Activated T-cell treated with anti-CD3 and anti-CD28 coated beads, Interleukin-2, amount 50 U/mL, for 48 hours (primary cell): ENCODE data around the gene EFR3B.

Source experiments
- DNase-seq, 2 experiments: peaks; one replicate each; pipeline ENCODE4 v3.0.0-alpha.2; 2020

Gene EFR3B

DNA sequence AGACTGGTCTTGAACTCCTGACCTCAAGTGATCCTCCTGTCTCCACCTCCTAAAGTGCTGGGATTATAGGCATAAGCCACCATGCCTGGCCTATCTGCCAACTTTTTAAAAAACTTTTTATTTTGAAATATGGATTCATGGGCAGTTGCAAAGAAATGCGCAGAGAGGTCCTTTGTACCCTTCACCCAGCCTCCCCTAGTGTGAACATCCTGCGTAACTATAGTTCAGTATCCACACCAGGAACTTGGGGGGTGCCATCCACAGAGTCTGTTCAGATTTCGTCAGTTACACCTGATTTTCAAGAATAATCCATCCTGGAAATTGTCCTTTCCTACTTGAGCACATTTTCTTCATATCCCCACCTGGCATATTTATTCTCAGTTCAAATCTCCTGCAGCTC, 33.0 kb downstream of the EFR3B start:
- DNase-seq = no peak

DNA sequence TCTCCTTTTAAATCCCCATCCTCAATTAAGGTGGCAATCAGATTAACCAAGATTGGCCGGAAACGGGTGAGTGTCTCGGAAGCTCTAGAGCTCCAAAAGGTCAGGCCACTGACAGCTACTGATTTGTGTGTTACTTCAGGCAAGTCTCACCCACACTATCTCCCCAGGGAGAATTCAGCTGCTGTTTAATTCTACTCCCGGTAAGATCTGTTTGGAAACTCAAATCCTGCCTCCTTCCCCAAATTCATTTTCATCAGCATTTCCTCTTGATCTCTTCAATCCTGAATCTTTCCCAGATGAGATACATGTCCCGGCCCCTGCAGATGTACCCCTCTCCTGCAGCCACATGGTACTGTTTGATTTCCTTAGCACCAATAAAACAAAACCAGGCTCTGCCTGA, 34.9 kb downstream of the EFR3B start:
- DNase-seq = no peak

DNA sequence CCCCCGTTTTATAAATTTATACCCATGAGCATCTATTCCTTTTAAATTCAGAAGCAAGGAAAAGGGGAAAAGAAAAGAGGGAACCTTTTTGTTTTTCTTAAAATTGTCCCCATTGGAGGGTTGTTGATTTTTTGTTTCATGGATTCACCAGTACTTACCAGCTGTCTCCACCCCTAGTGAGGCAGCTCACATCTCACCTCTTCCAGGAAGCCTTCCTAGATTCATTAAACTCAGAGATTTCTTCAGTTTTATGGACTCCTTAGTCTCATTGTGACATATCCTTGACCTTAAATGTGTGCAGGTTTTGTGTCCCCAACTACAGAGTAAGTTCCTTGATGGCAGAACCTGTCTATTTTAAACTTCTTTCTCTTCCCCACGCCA, 35.9 kb downstream of the EFR3B start:
- DNase-seq = no peak

DNA sequence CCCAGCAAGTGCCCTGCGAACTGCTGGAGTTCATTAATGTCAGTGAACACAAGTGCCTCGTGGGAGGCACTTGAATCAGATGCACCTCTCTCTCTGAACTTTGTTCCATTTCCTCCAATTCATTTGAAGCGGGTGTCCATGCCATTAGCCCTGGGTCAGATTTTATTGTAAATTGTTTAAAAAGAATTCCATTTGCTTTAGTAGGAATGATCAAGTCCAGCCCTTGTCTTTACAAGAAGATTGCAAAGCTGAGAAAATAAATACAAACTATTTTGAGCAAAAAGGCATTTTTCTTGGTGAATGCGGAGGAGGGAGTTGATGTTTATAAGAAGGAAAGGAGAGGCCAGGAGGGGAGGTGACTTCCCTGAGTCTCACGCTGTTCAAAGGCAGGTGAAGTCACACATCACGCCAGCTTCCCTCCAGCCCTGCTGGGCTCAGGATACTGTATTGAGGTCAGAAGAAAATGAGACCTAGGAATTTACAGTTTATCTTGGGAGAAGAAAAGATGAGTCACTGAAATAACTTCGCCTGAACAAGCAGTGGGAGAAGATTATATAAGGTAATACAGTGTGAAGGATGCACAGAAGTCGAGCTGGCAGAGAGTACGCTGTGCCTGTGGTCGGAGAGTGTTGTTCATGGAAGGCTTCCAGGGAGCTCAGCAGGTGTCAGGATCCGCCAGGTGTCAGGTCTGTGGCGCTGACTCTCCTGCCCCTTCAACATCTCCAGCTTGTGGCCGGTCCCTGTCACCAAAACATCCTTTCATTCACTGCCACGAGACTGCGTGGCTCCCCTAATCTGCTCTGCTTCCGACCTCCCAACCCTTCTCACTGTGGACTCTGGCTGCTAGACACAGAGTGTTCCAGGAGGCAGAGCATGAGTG, 36.5 kb downstream of the EFR3B start:
- no peak for DNase-seq

DNA sequence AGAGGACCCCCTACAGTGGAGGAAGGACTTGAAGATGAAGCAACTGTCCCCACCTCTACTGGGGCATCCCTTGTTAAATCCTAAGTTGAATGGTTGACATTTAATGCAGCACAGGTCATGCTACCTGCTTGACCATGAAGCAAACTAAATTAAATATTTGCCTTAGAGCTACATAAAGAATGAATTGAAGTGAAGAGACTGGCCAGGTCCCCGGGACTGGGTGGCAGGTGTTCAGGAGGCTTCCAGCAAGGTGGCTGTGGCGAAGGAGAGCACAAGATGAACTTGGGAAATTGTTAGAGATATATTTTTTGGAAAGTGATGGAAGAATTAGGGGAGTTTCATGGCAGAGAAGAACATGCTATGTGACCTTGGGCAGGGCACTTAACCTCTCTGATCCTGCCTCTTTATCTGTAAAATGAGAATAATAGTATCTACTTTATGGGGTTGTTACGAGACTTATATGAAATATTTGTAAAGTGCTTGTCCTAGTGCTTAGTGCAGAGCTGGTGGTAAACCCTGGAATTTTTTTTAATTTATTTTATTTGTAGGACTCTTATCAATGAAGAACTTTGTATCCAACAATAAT, 37.3 kb downstream of the EFR3B start:
- DNase-seq = no peak

DNA sequence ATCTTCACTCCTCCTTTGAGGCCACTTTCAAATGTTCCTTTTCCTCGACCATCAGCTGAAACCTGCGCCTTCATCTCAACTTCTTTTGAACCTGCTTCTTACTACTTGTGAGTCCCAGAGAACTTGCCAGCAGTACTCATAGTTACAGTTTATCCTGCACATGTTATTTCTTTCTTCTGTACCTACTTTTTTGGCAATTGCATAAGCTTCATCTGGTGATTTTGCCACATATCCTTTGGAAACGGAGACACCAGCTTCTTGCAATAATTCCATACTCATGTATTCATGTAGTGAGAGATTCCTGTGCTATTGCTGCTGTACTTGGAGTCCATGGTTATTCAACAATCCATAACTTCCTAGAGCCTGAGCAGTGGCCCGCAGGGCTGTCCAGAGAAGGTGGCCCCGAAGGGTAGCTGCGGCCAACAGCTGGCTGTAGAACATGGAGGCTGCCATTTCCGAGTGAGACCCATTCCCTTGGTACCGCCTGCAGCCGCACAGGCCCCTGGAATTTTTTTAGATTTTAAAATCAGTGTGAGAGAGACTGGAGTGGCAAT, 39.4 kb downstream of the EFR3B start:
- no peak for DNase-seq

DNA sequence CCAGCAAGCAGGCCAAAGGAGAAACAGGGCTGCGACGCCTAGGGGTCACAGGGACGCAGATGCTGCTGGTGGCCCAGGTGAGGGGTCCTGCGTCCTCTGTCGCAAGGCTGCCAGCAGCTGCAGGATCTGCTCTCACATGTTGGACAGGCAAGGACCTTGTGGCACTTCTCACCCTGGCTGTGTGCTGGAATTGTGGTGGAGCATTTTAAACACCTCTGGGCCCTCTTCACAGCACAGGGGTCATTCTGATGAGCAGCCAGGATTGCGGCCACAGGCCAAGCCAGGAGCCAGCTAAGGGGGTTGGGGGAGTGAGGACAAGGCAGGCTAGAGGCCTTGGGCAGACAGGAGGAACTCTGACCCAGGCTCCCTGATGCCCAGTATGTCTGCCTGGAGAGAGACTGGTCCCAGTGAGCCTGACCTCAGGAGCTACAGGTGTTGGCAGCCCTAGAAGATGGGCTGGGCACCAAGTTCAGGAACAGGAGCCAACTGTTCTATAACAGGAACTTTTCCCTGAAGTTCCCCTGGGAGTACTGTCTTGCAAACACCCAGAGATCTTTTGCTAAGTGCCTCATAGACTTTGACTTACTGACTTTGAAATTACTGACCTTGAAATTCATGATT, 40.2 kb downstream of the EFR3B start:
- no peak for DNase-seq

DNA sequence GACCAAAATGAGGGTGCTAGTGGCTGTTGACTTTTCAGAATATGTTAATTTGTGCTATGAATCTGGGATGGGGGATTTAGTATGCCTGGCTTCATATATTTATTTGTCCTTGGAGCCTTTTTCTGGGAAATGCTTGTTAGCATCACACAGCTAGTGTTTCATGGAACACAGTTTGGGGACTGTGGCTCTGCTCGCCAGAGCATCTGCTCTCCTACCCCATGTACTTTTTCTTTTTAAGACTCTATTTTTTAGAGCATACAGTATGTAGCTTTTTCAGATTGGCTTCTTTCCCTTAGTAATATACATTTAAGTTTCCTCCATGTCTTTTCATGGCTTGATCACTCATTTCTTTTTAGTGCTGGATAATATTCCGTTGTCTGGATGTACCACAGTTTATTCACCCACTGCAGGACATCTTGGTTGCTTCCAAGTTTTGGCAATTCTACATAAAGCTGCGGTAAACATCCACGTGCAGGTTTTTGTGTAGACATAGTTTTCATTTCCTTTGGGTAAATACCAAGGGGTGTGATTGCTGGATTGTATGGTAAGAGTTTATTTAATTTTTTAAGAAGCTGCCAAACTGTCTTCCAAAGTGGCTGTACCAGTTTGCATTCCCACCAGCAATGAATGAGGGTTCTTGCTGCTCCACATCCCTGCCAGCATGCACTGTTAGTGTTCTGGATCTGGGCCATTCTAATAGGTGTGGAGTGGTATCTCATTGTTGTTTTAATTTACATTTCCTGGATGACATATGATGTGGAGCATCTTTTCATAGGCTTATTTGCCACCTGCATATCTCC, 44.1 kb downstream of the EFR3B start:
- no peak for DNase-seq

DNA sequence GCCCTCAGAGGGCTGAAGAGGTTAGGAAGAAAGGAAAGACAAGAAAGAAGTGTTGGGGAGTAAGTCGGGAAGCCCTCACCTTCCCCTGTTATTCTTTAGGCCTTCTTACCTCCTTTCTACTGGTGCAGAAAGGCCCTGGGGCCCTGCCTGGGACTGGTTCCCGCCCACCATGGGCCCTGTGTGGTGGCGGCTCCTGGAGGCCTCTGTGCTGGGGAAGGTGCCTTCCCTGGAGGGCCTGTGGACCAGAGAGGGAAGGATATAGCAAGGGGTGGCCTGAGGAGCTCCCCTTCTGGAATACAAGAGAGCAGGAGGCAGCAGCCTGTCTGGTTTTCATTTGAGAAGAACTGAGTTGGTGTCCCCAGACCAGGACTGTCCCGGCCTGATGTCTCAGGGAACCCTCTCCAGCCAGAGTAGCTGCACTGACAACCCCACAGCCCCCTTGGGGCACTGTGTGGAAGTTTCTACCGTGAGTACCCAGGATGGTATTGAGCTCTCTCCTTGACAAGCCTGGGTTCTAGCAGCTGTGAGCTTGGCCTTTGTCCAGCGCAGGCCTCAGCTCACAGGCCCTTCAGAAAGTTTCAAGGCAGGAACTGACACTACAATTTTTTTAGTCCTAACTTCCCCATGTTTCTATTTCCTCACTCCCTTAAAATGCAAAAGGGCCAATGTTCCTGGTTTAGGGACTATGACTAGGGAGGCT, 47.1 kb downstream of the EFR3B start:
- DNase-seq = no peak

DNA sequence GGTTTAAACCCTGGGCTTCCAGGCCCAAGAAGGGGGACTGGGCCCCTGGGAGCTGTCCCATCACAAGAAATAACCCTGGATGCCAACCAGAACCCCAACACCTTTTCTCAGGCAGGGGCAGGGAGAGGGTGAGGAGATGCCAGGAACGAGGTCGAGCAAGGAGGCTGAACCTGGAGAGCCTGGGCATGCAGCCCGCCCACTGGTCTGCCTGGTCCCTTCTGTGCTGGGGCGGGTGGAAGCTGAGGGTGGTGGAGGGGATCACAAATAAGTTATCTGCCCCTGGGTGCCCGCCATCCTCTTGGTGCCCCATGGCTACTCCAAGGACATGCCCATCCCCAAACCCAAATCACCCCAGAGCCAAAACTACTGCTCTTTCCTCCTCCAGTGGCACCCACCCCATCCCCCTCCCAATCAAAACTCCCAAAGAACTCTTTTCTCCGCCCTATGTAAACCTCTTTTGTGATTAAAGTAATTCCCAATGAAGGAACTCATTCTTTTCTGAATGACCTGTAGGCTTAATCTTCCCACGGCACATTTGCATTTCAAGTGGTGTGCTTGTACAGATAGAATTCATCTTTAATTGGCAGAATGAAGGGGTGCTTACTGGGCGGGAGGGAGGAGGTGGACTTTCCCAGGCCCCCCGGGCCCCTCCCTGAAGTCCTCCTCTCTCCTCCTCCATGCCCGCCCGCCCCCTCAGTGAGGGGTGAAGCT, 47.9 kb downstream of the EFR3B start:
- DNase-seq = no peak

DNA sequence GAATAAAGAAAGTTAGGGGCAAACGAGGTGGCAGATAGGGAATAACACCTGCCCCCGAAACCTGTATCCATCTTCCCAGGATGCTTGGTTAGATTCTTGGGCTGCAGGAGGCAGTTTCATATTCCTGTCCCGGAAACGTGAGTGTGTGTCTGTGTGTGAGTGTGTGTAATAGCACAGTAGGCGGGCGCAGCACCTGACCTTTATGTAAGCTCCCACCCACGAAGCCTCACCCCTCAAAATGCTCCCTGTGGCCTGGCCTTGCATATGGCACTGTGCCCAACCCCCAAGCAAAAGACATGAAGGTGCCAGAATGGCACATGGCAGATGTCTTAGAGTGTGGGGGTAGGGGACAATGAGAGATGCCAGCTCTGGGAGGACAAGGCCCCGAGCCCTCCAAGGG, 48.9 kb downstream of the EFR3B start:
- no peak for DNase-seq

DNA sequence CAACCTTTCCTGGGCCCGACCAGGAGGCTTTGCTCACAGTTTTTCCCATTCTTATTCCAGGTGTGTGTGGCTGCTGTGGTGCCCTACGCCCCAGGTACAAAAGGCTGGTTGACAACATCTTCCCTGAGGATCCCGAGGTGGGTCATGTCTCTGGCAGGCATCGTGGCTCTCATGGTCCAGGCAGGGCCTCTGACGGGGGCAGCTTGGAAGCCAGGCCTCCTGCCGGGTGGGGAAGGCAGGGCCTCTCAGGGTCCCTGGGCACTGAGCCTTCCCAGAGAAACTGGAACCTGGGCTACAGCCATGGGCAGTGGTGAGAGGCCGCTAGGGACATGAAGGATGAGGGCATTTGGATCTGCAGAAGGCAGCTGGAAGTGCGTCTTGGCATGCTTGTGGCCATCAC, 49.4 kb downstream of the EFR3B start:
- DNase-seq = no peak

DNA sequence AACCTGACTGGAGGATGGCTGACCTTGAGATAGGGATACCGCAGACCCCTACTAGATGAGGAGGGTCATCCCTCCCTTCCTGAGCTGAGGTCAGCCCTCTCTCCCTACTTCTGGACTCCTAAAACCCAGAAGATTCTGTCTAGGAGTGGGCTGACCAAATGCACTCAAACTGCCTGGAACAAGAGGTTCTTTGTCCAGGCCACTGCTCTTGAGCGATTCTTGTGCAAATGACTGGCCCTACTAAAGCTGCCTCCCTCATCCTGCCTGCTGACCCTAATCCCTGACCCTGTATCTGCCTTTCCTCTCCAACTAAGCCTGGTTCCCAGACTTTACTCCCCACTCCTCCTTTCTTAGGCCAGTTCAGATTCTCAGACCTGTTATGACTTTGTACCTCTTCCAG, 56.2 kb downstream of the EFR3B start:
- no peak for DNase-seq

DNA sequence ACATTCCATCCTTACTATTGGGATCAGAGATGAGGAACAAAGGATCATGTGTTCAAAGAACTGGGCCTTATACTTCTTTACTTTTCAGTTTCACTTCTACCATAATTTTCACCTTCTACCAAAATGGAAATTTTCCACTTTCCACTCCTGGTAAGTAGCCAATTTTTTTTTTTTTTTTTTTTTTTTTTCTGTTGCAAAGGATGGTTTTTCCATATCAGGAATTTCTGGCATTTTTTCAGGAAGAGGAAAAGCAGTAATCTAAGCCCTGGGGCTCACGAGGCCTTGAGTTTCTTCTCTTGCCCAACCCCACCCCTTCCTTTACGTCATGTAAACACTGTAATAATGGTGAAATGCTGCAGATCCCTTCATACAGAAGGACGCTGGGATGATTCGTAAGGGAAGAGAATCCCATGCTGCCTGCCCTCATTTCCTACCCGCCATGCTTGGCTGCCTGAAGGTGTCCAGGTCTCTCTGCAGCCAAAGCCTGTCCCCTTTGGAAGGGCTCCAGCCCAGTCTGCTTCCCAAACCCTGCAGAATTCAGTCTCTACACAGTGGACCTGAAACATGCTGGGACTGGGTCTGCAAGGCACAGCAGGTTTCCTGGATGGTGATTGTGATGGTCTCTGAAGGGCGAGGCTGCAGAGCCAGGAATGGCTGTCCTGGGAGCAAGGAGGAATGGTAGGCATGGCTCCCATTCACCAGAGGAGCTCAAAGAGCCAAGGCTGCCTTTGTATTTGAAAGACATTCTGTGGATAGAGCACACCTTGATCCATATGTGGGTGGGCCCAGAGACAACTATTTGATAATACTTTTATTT, 57.0 kb downstream of the EFR3B start:
- no peak for DNase-seq

DNA sequence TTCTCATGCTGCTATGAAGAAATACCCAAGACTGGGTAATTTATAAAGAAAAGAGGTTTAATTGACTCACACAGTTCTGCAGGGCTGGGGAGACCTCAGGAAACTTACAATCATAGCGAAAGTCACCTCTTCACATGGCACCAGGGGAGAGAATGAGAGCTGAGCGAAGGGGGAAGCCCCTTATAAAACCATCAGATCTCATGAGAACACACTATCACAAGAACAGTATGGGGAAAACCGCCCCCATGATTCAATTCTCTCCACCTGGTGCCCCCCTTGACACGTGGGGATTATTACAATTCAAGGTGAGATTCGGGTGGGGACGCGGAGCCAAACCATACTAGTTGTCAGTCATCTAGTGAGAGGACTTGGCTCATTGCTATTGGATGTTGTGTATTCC, 60.5 kb downstream of the EFR3B start:
- DNase-seq = peak; percentile 53 to 67

DNA sequence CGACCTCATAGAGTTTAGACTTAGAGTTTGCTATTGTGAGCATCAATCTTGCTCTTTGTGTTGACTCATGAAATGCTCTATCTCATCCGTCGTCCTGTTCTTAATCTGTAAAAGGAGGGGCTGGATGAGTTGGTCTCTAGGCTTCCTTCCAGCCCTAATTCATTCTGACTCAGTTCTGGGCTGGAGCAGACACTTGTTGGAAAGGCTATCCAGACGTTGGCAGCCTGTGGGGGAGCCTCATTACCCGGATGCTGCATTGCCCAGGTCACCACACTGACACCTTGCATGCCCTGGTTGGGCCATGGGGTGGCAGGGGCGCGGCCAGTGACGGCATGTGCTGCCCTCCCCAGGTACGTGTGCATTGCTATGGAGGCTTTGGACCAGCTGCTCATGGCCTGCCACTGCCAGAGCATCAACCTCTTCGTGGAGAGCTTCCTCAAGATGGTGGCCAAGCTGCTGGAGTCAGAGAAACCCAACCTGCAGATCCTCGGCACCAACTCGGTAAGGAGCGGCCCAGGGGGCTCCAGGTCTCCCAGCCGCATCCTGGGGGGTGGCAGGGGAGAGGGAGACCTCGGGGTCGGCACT, 61.5 kb downstream of the EFR3B start:
- no peak for DNase-seq

DNA sequence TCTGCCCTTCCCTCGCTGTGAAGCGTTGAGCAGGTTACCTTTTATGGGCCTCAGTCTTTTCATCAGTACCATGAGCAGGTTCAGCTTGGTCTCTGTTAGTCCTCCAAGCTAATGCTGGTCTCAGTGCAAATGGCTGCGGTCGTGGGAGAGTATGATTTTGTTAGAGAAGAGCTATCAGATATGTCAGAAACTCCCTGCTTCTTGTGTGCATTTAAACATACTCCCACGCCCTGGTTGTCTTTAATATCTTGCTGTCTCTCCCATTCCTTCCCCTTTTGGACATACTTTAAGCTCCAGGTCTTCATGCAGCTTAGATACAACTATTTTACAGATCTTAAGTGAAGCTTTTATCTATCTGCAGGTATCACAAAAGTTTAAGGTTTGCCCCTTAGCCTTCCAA, 62.9 kb downstream of the EFR3B start:
- DNase-seq = no peak

DNA sequence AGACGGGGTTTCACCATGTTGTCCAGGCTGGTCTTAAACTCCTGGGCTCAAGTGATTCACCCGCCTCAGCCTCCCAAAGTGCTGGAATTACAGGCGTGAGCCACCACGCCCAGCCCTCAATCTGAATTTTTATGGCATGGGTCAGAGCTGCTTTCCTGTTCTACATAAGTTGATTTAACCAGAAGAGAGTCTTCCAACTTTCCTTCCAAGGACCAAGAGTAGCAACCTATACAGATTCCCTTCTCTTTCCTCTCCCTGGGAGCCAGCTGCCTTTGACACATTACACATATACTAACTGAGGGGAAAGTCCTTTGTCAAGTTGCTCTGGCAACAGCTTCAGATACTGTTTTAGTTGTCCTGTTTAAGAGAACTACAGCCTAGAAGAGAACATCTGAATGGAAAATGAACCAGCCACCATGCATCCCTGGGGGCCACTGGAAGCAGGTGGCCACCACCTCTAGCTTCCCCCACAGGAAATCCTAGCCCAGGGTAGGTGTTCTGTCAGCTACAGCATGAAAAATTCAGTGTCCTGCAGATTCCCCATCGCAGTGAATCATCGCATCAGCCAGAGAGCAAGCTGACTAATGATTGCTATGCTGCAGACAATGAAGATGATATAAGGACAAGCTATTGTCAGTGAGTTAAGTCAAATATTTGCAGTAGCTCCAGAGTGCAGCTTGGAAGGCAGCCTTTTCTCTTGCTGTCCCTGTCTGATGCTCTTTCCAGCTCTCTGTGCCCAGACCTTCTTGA, 63.6 kb downstream of the EFR3B start:
- DNase-seq = peak; percentile 32 to 38

DNA sequence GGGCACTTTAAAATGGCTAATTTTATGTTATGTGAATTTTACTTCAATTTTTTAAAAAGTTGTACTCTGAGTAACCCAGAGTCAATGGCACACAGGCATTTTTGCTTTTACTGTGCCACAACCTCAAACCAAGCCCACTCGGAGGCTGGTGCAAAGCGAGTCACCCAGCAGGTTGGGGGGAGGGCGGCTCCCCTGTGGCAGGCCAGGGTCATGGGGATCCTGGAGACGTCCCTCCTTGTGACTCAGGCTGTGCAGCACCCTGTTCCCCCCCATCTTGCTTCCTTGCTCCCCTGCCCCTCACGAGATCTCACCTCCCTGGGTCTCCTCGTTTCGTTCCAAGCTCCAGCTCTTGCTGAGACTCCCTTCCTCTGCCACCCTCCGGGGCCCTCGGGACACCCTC, 67.9 kb downstream of the EFR3B start:
- peak; percentile 34 to 51 for DNase-seq

DNA sequence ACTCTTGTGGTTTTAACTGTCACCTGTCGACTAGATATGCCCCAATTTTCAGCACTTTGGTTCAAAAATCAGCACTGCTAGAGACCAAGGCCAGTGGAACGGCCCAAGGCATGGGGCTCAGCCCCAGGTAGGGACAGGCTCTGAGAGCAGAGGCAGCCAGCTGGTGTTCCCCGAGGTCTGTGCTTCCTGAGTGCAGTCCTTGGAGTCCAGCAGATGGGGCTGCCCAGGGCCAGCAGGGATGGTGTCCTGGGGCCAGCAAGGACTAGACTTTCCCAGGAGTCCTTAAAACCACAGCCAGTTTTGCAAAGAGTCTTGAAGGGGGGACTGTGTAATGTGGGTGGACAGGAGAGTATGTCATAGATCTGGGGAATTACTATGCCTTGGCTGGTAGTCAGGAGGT, 70.2 kb downstream of the EFR3B start:
- no peak for DNase-seq
